ENCODE results near the gene YY1. TPM values are rescaled to one million over a fixed set of nuclear protein-coding genes. Genes with fewer than 3 reads are reported as not detected.

Gene YY1
- total and polyA plus RNA-seq, 2 of the 8 experiments (the other 6 are each of a cell fraction or from before 2014, with no cell fraction given) = 26.4 to 106 TPM

DNA sequence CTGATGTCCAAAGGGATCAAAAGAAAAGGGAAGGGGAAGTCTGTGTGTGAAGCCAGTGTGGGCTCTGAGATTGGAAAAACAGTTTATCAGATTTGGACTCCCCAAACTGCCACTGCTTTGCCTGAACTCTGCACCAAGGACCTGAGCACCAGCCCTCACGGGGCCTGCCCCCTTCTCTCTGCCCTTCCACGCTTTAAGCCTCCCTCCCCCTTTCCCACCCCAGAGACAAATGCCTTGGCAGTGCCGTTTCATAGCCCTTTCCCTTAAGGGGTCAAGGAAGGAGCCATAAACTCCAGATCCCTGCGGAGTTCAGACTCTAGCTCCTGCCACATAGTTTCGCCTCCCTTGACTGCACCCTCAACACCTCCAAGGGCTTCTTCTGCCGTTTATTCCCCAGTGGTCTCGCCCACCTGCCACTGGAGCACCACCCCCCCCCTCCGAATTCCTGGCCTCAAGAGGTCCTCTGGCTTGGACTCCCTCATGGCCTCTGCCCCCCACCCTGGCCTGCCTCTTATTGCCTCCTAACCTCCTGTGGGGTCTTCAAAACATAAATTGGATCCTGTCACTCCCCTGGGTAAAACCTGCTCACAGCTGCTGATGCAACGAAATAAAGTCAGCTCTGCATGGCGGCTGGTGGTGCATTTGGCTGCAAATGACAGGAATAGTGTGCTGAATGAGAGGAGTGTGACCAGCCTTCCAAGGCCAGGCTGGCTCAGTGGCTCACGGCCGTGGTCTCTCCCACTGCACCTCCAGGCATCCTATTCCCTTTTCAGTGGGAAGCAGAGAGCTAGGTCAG, 48.5 kb downstream of the YY1 start:
- Histone ChIP-seq H3K27ac (ENCODE audit: low read depth, low read length) (no peak overlapping the region), H3K18ac (ENCODE audit: extremely low read depth, low read length) (peak overlapping the region; percentile 60; the same call in 1 of the 2 replicates), H2BK5ac (ENCODE audit: low read depth, low read length) (no peak overlapping the region), H2BK12ac (ENCODE audit: low read depth, low read length) (no peak overlapping the region), H4K20me1 (replicated peaks in 1 of 2; ENCODE audit: control insufficient read depth in 1 of 2, insufficient read depth in 2 of 2, low read length in 2 of 2) (peaks cover 15 to 31% of the 10 kb centered on the region in 2 experiments), H3K23ac (ENCODE audit: insufficient read length) (no peak overlapping the region), H3K27me3 (replicated peaks in 1 of 4; ENCODE audit: control insufficient read depth in 3 of 4, extremely low read depth in 1 of 4, insufficient read depth in 3 of 4, low read length in 3 of 4) (no peaks in the 10 kb centered on the region), H3K9me3 (ENCODE audit: insufficient read depth in 2 of 2, low read depth in 1 of 2, low read length in 1 of 2) (no peaks in the 10 kb centered on the region), H2AFZ (ENCODE audit: low read length) (no peak overlapping the region), H2BK120ac (replicated peaks; ENCODE audit: low read depth, low read length) (no peak overlapping the region), H3K79me2 (ENCODE audit: control insufficient read depth in 1 of 2, insufficient read depth in 2 of 2, low read length in 2 of 2) (no peaks in the 10 kb centered on the region), H3K56ac (replicated peaks; ENCODE audit: insufficient read length, low read depth, low read length) (no peak overlapping the region), H4K8ac (ENCODE audit: extremely low read depth, insufficient read depth, low read length) (peak overlapping the region; percentile 15; the same call in 1 of the 2 replicates), H3K4me3 (ENCODE audit: extremely low read depth in 1 of 4, insufficient read depth in 2 of 4, low read depth in 3 of 4, low read length in 4 of 4) (no peak overlapping the region), H2BK15ac (ENCODE audit: low read length) (no peak overlapping the region), H3K4me1 (replicated peaks in 1 of 4; ENCODE audit: control insufficient read depth in 3 of 4, insufficient read depth in 4 of 4, low read length in 3 of 4) (peaks cover 8 to 17% (median 12%) of the 10 kb centered on the region in 4 experiments), H2BK20ac (ENCODE audit: low read length) (no peak overlapping the region), H2AK5ac (ENCODE audit: low read depth, low read length) (no peak overlapping the region), H3K23me2 (ENCODE audit: low read depth, low read length) (peaks cover 2% of the 10 kb centered on the region; the same call in 1 of the 2 replicates), H3K4ac (replicated peaks; ENCODE audit: insufficient read length, low read depth, low read length) (no peak overlapping the region), H3K36me3 (ENCODE audit: control insufficient read depth in 2 of 4, insufficient read depth in 4 of 4, low read length in 3 of 4) (peaks cover 5 to 25% (median 15%) of the 10 kb centered on the region in 4 experiments; a peak in 7 of 8 replicates), H3K79me1 (ENCODE audit: low read depth, low read length) (peaks cover 2% of the 10 kb centered on the region; the same call in 1 of the 2 replicates), H3K14ac (ENCODE audit: insufficient read length) (no peak overlapping the region), H4K5ac (ENCODE audit: insufficient read length, low read depth, low read length) (no peak overlapping the region), H4K91ac (replicated peaks; ENCODE audit: insufficient read length, low read length) (no peak overlapping the region), H3K4me2 (ENCODE audit: insufficient read depth in 1 of 2, low read depth in 2 of 2, low read length in 2 of 2) (no peak overlapping the region), H3K9ac (replicated peaks in 1 of 4; ENCODE audit: extremely low read depth in 1 of 4, low read depth in 3 of 4, low read length in 3 of 4) (no peak overlapping the region)
- TF ChIP-seq SAP30 (IDR thresholded peaks at IDR 0.05; ENCODE audit: insufficient read depth, insufficient replicate concordance, low read length) (no peak), FOSL1 (IDR thresholded peaks at IDR 0.05; ENCODE audit: insufficient read depth, low read depth, low read length) (no peak), RAD21 (IDR thresholded peaks at IDR 0.05 in 1 of 2, conservative IDR thresholded peaks at IDR 0.05 in 1 of 2; ENCODE audit: low read depth in 2 of 2, low read length in 2 of 2) (no peak)
- FAIRE-seq (no peak), DNase-seq (ENCODE audit: low read depth in 1 of 2, low spot score in 2 of 2) (peak in 1 of 2 experiments; percentile 47)
- ChIA-PET CTCF (ENCODE audit: partially characterized antibody) (interaction anchor here (0.5 to 2.9 kb wide), 15 partner anchors 10 to 181 kb away, joined by 3 to 17 read pairs (median 4); a partner anchor contains a TSS), POLR2A (ENCODE audit: partially characterized antibody) (interaction anchor here (0.5 to 16.0 kb wide), 5 partner anchors 13 to 80 kb away, joined by 3 to 200 read pairs (median 4); partner anchors contain the start of gene SLC25A29)
- 65% methylated on average over 9 of the region's 12 CpGs; no CpG with 5 or more reads in 1 of the 2 experiments for WGBS, 2 experiments (ENCODE audit: extremely low coverage in 1 of 2, insufficient coverage in 1 of 2, insufficient read length in 1 of 2, insufficient replicate concordance in 2 of 2, low coverage in 1 of 2, low lambda C conversion rate in 2 of 2, missing lambda C conversion rate in 1 of 2)
